ENCODE measurements around the gene RTN4RL2. TPM values are rescaled to one million over a fixed set of nuclear protein-coding genes. Genes with fewer than 3 reads are reported as not detected.

Gene RTN4RL2
- total and polyA plus RNA-seq, 10 of the 15 experiments (the other 5 are each of a cell fraction or from before 2014, with no cell fraction given), result 0.14 to 1.1 (median 0.52) TPM; not detected in 4

GRCh38 chr11:57471496-57471895 lies 11.2 kb downstream of the RTN4RL2 start:
- Histone ChIP-seq H3K4me1 (ENCODE audit: control insufficient read depth, insufficient read depth, low read length) (peaks cover 17% of the 10 kb centered on the region), H3K4me3 (no peak overlapping the region), H2AFZ (ENCODE audit: control insufficient read depth, low read depth, low read length) (no peak overlapping the region), H3K27ac (ENCODE audit: control insufficient read depth, insufficient read depth) (no peak overlapping the region), H3K36me3 (ENCODE audit: control insufficient read depth in 2 of 2, insufficient read depth in 2 of 2, low read length in 1 of 2) (no peaks in the 10 kb centered on the region), H4K20me1 (ENCODE audit: control insufficient read depth, insufficient read depth) (no peaks in the 10 kb centered on the region), H3K9me3 (replicated peaks; ENCODE audit: control insufficient read depth, insufficient read depth, low read length) (no peaks in the 10 kb centered on the region), H3K9ac (ENCODE audit: control insufficient read depth, insufficient read depth, low read length) (no peak overlapping the region), H3K27me3 (replicated peaks in 1 of 2; ENCODE audit: control insufficient read depth in 2 of 2, insufficient read depth in 2 of 2, low read length in 1 of 2) (no peaks in the 10 kb centered on the region), H3K79me2 (ENCODE audit: control insufficient read depth, insufficient read depth, low read length) (no peaks in the 10 kb centered on the region), H3K4me2 (ENCODE audit: control insufficient read depth, insufficient read depth) (no peak overlapping the region)
- ATAC-seq (no peak), FAIRE-seq (no peak), DNase-seq (ENCODE audit: low read depth, low spot score) (no peak)
- ChIA-PET CTCF (interaction anchor here (0.7 to 7.2 kb wide), 5 partner anchors 11 to 981 kb away, joined by 3 to 101 read pairs (median 19); partner anchors contain the start of gene RTN4RL2), SMC1A (ENCODE audit: uncharacterized antibody, unreplicated experiment) (no interaction called here), POLR2A (no interaction called here), RAD21 (ENCODE audit: unreplicated experiment) (interaction anchor here (2.6 kb wide), 1 partner anchor 14 kb away, joined by 18 read pairs; no protein-coding TSS in a partner anchor)
- in situ Hi-C loops (cut with MboI), result no loop called here
- no TSS peak for BruUV-seq (replicated peaks)
- intact Hi-C loops (cut with micrococcal nuclease; ENCODE audit: unreplicated experiment), result no loop called here
- TF ChIP-seq BCLAF1 (IDR thresholded peaks at IDR 0.05) (no peak), ZNF217 (IDR thresholded peaks at IDR 0.05) (no peak), PKNOX1 (IDR thresholded peaks at IDR 0.05) (no peak), FOXK2 (IDR thresholded peaks at IDR 0.05) (no peak), MAX (IDR thresholded peaks at IDR 0.05; ENCODE audit: low read depth, low read length) (no peak), ZNF622 (IDR thresholded peaks at IDR 0.05) (no peak), NRF1 (conservative IDR thresholded peaks at IDR 0.05; ENCODE audit: low read depth, low read length) (no peak), POU2F2 (IDR thresholded peaks at IDR 0.05; ENCODE audit: borderline replicate concordance, low read depth, low read length) (no peak), KAT2A (conservative IDR thresholded peaks at IDR 0.05; ENCODE audit: control insufficient read depth, low read depth, low read length) (no peak)
- WGBS (ENCODE audit: insufficient coverage, insufficient replicate concordance, low lambda C conversion rate, missing lambda C conversion rate), result 100% methylated on average over 1 of the region's 3 CpGs

Data from GM12878 (cell line).